ENCODE results near the gene ZNF444. TPM values are rescaled to one million over a fixed set of nuclear protein-coding genes. Genes with fewer than 3 reads are reported as not detected.
A peak's percentile ranks its signal among the peaks of the same experiment; 100 is the strongest.
"Not testable (repeated sequence)": the region's sequence is repeated elsewhere in the genome, so short reads cannot be mapped to it uniquely, and the experiment has no call there.

ZNF444 gene
- total RNA-seq (2014; rRNA removed; shearing (Covaris generic); ENCODE audit: low replicate concordance) = 11.6 and 23.8 TPM in 2 replicates

GRCh38 chr19:56140583-56141416 lies at the start of gene ZNF444:
ZNF444 (plus strand) TSS chr19:56141287; CDS start chr19:56146912, 5,625 bp downstream.
- no peaks in the 10 kb centered on the region for H3K9me3 ChIP-seq
- peak; percentile 99 for DNase-seq
- H3K27me3 ChIP-seq = no peaks in the 10 kb centered on the region
- H3K36me3 ChIP-seq = no peaks in the 10 kb centered on the region; the same call in 1 of the 2 replicates
- H3K4me3 ChIP-seq = peak within 1 kb of the TSS; percentile 61

- H3K9me3 ChIP-seq = no peaks in the 10 kb centered on the region
- H3K36me3 ChIP-seq = peaks cover 63% of the 10 kb centered on the region
- H3K4me3 ChIP-seq = peak overlapping the region; percentile 34
- peak; percentile 38 for DNase-seq
- H3K27me3 ChIP-seq = no peaks in the 10 kb centered on the region
Observed at GRCh38 chr19:56091751-56092546, 49.1 kb upstream of the ZNF444 start.

GRCh38 chr19:56092685-56093631 lies 48.1 kb upstream of the ZNF444 start:
- H3K4me3 ChIP-seq = no peak overlapping the region
- no peaks in the 10 kb centered on the region for H3K9me3 ChIP-seq
- H3K36me3 ChIP-seq = peaks cover 73% of the 10 kb centered on the region
- no peak for DNase-seq
- H3K27me3 ChIP-seq = no peaks in the 10 kb centered on the region

- peaks cover 77% of the 10 kb centered on the region for H3K36me3 ChIP-seq
- no peak overlapping the region for H3K4me3 ChIP-seq
- no peaks in the 10 kb centered on the region for H3K9me3 ChIP-seq
- no peak for DNase-seq
- no peaks in the 10 kb centered on the region for H3K27me3 ChIP-seq
Observed at GRCh38 chr19:56094449-56094848, 46.6 kb upstream of the ZNF444 start.

- DNase-seq = no peak
- Histone ChIP-seq H3K4me3 (no peak overlapping the region), H3K9me3 (no peaks in the 10 kb centered on the region), H3K36me3 (peaks cover 71% of the 10 kb centered on the region), H3K27me3 (no peaks in the 10 kb centered on the region)
Observed at GRCh38 chr19:56096665-56097064, 44.4 kb upstream of the ZNF444 start.

- DNase-seq = no peak
- H3K36me3 ChIP-seq = peaks cover 74% of the 10 kb centered on the region
Observed at GRCh38 chr19:56097306-56097705, 43.8 kb upstream of the ZNF444 start.

GRCh38 chr19:56097776-56098175 lies 43.3 kb upstream of the ZNF444 start:
- H3K27me3 ChIP-seq = no peaks in the 10 kb centered on the region
- DNase-seq = no peak
- no peak overlapping the region for H3K4me3 ChIP-seq
- H3K36me3 ChIP-seq = peaks cover 76% of the 10 kb centered on the region
- no peaks in the 10 kb centered on the region for H3K9me3 ChIP-seq

More at GRCh38 chr19:56097306-56097705, 43.8 kb upstream of the ZNF444 start:
- Histone ChIP-seq H3K9me3 (no peaks in the 10 kb centered on the region), H3K27me3 (no peaks in the 10 kb centered on the region), H3K4me3 (no peak overlapping the region)

GRCh38 chr19:56098237-56098636 lies 42.9 kb upstream of the ZNF444 start:
- not testable (repeated sequence) for H3K4me3 ChIP-seq, DNase-seq, H3K27me3 ChIP-seq, H3K9me3 ChIP-seq
- H3K36me3 ChIP-seq = peaks cover 72% of the 10 kb centered on the region

- DNase-seq = no peak
- peaks cover 65% of the 10 kb centered on the region for H3K36me3 ChIP-seq
- no peak overlapping the region for H3K4me3 ChIP-seq
- H3K9me3 ChIP-seq = no peaks in the 10 kb centered on the region
- no peaks in the 10 kb centered on the region for H3K27me3 ChIP-seq
Observed at GRCh38 chr19:56098731-56099568, 42.1 kb upstream of the ZNF444 start.

GRCh38 chr19:56099638-56100539 lies 41.2 kb upstream of the ZNF444 start:
- no peaks in the 10 kb centered on the region for H3K27me3 ChIP-seq
- H3K4me3 ChIP-seq = no peak overlapping the region
- no peak for DNase-seq
- H3K9me3 ChIP-seq = no peaks in the 10 kb centered on the region
- peaks cover 63% of the 10 kb centered on the region for H3K36me3 ChIP-seq

- no peak for DNase-seq
- Histone ChIP-seq H3K4me3 (no peak overlapping the region), H3K36me3 (peaks cover 52% of the 10 kb centered on the region), H3K9me3 (no peaks in the 10 kb centered on the region), H3K27me3 (no peaks in the 10 kb centered on the region)
Observed at GRCh38 chr19:56101095-56101494, 40.0 kb upstream of the ZNF444 start.

GRCh38 chr19:56101746-56102535 lies 39.1 kb upstream of the ZNF444 start:
- no peak for DNase-seq
- peaks cover 47% of the 10 kb centered on the region for H3K36me3 ChIP-seq
- no peaks in the 10 kb centered on the region for H3K27me3 ChIP-seq
- H3K9me3 ChIP-seq = no peaks in the 10 kb centered on the region
- H3K4me3 ChIP-seq = no peak overlapping the region

- no peak overlapping the region for H3K4me3 ChIP-seq
- H3K27me3 ChIP-seq = no peaks in the 10 kb centered on the region
- no peaks in the 10 kb centered on the region for H3K9me3 ChIP-seq
- H3K36me3 ChIP-seq = peaks cover 39% of the 10 kb centered on the region
- no peak for DNase-seq
Observed at GRCh38 chr19:56103027-56103614, 38.0 kb upstream of the ZNF444 start.

- no peak overlapping the region for H3K4me3 ChIP-seq
- no peaks in the 10 kb centered on the region for H3K9me3 ChIP-seq
- no peak for DNase-seq
- H3K36me3 ChIP-seq = peaks cover 37% of the 10 kb centered on the region
- H3K27me3 ChIP-seq = no peaks in the 10 kb centered on the region
Observed at GRCh38 chr19:56104423-56104822, 36.7 kb upstream of the ZNF444 start.
